GM23338 (cell line): Measurements from ENCODE around the gene FOXD1. TPM values are rescaled to one million over a fixed set of nuclear protein-coding genes. Genes with fewer than 3 reads are reported as not detected.

ENCODE experiments used
- ATAC-seq: fragments of 200-7000 bp; cut with Tn5 transposase; 3 replicates; pipeline ENCODE4 v1.9.1; 2020
- DNase-seq: peaks from one replicate; pipeline ENCODE4 v3.0.0-alpha.2; 2015; ENCODE audit warnings: low spot score
- H2AFZ ChIP-seq: fragments of 200-600 bp; sonication (generic); 2 replicates; pipeline ENCODE4 v1.8.0; 2016; ENCODE audit warnings: antibody characterized with exemption, mild to moderate bottlenecking, moderate library complexity
- H3F3A ChIP-seq: fragments of 200-600 bp; sonication (generic); replicated peaks from 2 replicates; pipeline ENCODE4 v1.8.0; 2017; ENCODE audit warnings: antibody characterized with exemption, mixed run types, low read depth
- H3K27ac ChIP-seq: fragments of 200-600 bp; sonication (generic); 2 replicates; pipeline ENCODE4 v1.6.1; 2016; ENCODE audit warnings: low read depth
- H3K27me3 ChIP-seq: fragments of 200-600 bp; sonication (generic); 2 replicates; pipeline ENCODE4 v1.8.0; 2016; ENCODE audit warnings: mild to moderate bottlenecking, mixed run types, moderate library complexity; ENCODE audit not compliant: insufficient read depth
- H3K36me3 ChIP-seq: fragments of 200-600 bp; sonication (generic); 2 replicates; pipeline ENCODE4 v1.8.0; 2016; ENCODE audit warnings: mild to moderate bottlenecking; ENCODE audit not compliant: insufficient read depth
- H3K4me1 ChIP-seq: fragments of 200-600 bp; sonication (generic); 2 replicates; pipeline ENCODE4 v1.8.0; 2016; ENCODE audit warnings: mild to moderate bottlenecking, moderate library complexity; ENCODE audit not compliant: insufficient read depth
- H3K4me2 ChIP-seq: fragments of 200-600 bp; sonication (generic); 2 replicates; pipeline ENCODE4 v1.7.1; 2017; ENCODE audit warnings: mixed run types
- H3K4me3 ChIP-seq: fragments of 200-600 bp; sonication (generic); 2 replicates; pipeline ENCODE4 v1.6.1; 2016; ENCODE audit warnings: mixed run types
- H3K79me2 ChIP-seq: fragments of 200-600 bp; sonication (generic); replicated peaks from 2 replicates; pipeline ENCODE4 v1.8.0; 2017; ENCODE audit warnings: mild to moderate bottlenecking; ENCODE audit not compliant: insufficient read depth
- H3K9me2 ChIP-seq: fragments of 200-600 bp; sonication (generic); 2 replicates; pipeline ENCODE4 v1.8.0; 2017; ENCODE audit not compliant: insufficient read depth
- H4K20me1 ChIP-seq: fragments of 200-600 bp; sonication (generic); replicated peaks from 2 replicates; pipeline ENCODE4 v1.8.0; 2017; ENCODE audit warnings: mild to moderate bottlenecking; ENCODE audit not compliant: insufficient read depth
- H3K27ac Mint-ChIP-seq: 2 replicates; pipeline ENCODE4 v1.8.0; 2020; ENCODE audit warnings: inconsistent platforms, mild to moderate bottlenecking, moderate library complexity, mixed read lengths
- H3K27me3 Mint-ChIP-seq: 3 replicates; pipeline ENCODE4 v1.8.0; 2022; ENCODE audit warnings: low read depth, mild to moderate bottlenecking, moderate library complexity, mixed read lengths, inconsistent platforms; ENCODE audit not compliant: insufficient read depth, poor library complexity
- H3K36me3 Mint-ChIP-seq: 3 replicates; pipeline ENCODE4 v1.8.0; 2021; ENCODE audit warnings: low read depth, mild to moderate bottlenecking, inconsistent platforms, moderate library complexity, mixed read lengths
- H3K4me1 Mint-ChIP-seq: 3 replicates; pipeline ENCODE4 v1.8.0; 2020; ENCODE audit warnings: mild to moderate bottlenecking, inconsistent platforms, mixed read lengths
- H3K4me3 Mint-ChIP-seq: 3 replicates; pipeline ENCODE4 v1.8.0; 2021; ENCODE audit warnings: moderate library complexity, mild to moderate bottlenecking, inconsistent platforms, mixed read lengths
- H3K9me3 Mint-ChIP-seq: 3 replicates; pipeline ENCODE4 v1.8.0; 2020; ENCODE audit warnings: moderate library complexity, mild to moderate bottlenecking, inconsistent platforms, mixed read lengths
- POLR2AphosphoS5 ChIP-seq: IDR thresholded peaks from 2 replicates; pipeline ENCODE4 v1.6.1; 2016; ENCODE audit warnings: antibody characterized with exemption, low read depth
- ZNF462 ChIP-seq: fragments of 250-450 bp; sonication (Bioruptor Pico); IDR thresholded peaks from 2 replicates; pipeline ENCODE4 v1.5.0; 2020; ENCODE audit warnings: mild to moderate bottlenecking, moderate library complexity
- polyA plus RNA-seq: library from polyadenylated mRNA; unstranded; fragments of >200 nt; fragmentation: Nextera tagmentation; extraction: Ambion mirVana; gene quantifications from 2 replicates; pipeline ENCODE4 v1.2.1, GENCODE V29; 2016
- total RNA-seq: library from RNA; depleted of rRNA; stranded (reverse); fragments of >200 nt; shearing (Covaris generic); gene quantifications from 2 replicates; pipeline ENCODE4 v1.2.3, GENCODE V29; 2014
- TF ChIP-seq, protein P1 (sequence below), 2 experiments: fragments of 200-600 bp in 1 of 2; sonication (generic) in 1 of 2; conservative IDR thresholded peaks; 2 replicates each; pipeline versions ENCODE4 v1.5.1 to v1.6.1; 2016 to 2017; ENCODE audit warnings: antibody characterized with exemption in 2 of 2, low read depth in 2 of 2, mild to moderate bottlenecking in 2 of 2, moderate library complexity in 1 of 2

Gene FOXD1
- total and polyA plus RNA-seq, 2 experiments from 2014 or later: 0.42 TPM; not detected in 1

- H3K27ac ChIP-seq: peak overlapping the region; percentile 95
- DNase-seq: peak; percentile 53
- peak overlapping the region; percentile 94 for H3K4me2 ChIP-seq
- Mint-ChIP-seq H3K4me1 (peaks cover 47% of the 10 kb centered on the region), H3K4me3 (peak overlapping the region; percentile 98), H3K27ac (peak overlapping the region; percentile 81), H3K27me3 (peaks cover 7% of the 10 kb centered on the region), H3K9me3 (no peaks in the 10 kb centered on the region), H3K36me3 (peaks cover 36% of the 10 kb centered on the region)
- peaks cover 49% of the 10 kb centered on the region for H3K79me2 ChIP-seq
- peak overlapping the region; percentile 89 for H3K4me3 ChIP-seq
- no peak for ATAC-seq
- TF ChIP-seq ZNF462 (CRISPR knock-in tag) (no peak), POLR2AphosphoS5 (no peak)
- TF ChIP-seq, protein P1, sequence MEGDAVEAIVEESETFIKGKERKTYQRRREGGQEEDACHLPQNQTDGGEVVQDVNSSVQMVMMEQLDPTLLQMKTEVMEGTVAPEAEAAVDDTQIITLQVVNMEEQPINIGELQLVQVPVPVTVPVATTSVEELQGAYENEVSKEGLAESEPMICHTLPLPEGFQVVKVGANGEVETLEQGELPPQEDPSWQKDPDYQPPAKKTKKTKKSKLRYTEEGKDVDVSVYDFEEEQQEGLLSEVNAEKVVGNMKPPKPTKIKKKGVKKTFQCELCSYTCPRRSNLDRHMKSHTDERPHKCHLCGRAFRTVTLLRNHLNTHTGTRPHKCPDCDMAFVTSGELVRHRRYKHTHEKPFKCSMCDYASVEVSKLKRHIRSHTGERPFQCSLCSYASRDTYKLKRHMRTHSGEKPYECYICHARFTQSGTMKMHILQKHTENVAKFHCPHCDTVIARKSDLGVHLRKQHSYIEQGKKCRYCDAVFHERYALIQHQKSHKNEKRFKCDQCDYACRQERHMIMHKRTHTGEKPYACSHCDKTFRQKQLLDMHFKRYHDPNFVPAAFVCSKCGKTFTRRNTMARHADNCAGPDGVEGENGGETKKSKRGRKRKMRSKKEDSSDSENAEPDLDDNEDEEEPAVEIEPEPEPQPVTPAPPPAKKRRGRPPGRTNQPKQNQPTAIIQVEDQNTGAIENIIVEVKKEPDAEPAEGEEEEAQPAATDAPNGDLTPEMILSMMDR (conservative IDR thresholded peaks at IDR 0.05; ENCODE audit: low read depth in 2 of 2): peak in 1 of 2 experiments; percentile 42; a peak in 2 of 4 replicates
- no peak overlapping the region for H2AFZ ChIP-seq
- no peaks in the 10 kb centered on the region for H3K9me2 ChIP-seq
- 0 out of 2 replicates have a peak, but pooled peaks cover 3% of the 10 kb centered on the region for H3F3A ChIP-seq
- no peaks in the 10 kb centered on the region for H3K27me3 ChIP-seq
- peaks cover 31% of the 10 kb centered on the region for H3K4me1 ChIP-seq
- H3K36me3 ChIP-seq: peaks cover 4% of the 10 kb centered on the region; the same call in 1 of the 2 replicates
- peaks cover 9% of the 10 kb centered on the region; the same call in 1 of the 2 replicates for H4K20me1 ChIP-seq
Observed at GRCh38 chr5:73496984-73497457, 48.4 kb upstream of the FOXD1 start.
